ENCODE data around the gene SPO11.

Gene SPO11

GRCh38 chr20:57389695-57390603 is 60.3 kb downstream of the SPO11 start:
- TF ChIP-seq CTCF (IDR thresholded peaks at IDR 0.05; ENCODE audit: low read depth, low read length) (no peak), EZH2phosphoT487 (IDR thresholded peaks at IDR 0.05; ENCODE audit: low read depth) (no peak)
- H3K36me3 ChIP-seq (replicated peaks; ENCODE audit: low read depth, low read length): peaks cover 30% of the 10 kb centered on the region
- H3K79me2 ChIP-seq (ENCODE audit: low read length): peaks cover 37% of the 10 kb centered on the region
- peaks cover 30% of the 10 kb centered on the region for H4K20me1 ChIP-seq (ENCODE audit: insufficient read depth, low read length)
- peak overlapping the region; percentile 83 for H3K27ac ChIP-seq (ENCODE audit: low read length)
- H3K9ac ChIP-seq (ENCODE audit: low read length): peak overlapping the region; percentile 86
- H3K9me3 ChIP-seq (ENCODE audit: insufficient read depth, low read length): no peaks in the 10 kb centered on the region
- peak overlapping the region; percentile 58 for H2AFZ ChIP-seq (ENCODE audit: low read depth, low read length)
- H3K4me3 ChIP-seq (ENCODE audit: low read length): peak overlapping the region; percentile 76
- H3K4me1 ChIP-seq (ENCODE audit: low read length): peaks cover 43% of the 10 kb centered on the region
- H3K4me2 ChIP-seq (ENCODE audit: low read length): peak overlapping the region; percentile 99
- no peaks in the 10 kb centered on the region for H3K27me3 ChIP-seq (ENCODE audit: low read depth, low read length)

- Histone ChIP-seq H3K27ac (ENCODE audit: low read length) (peak within 1 kb of the TSS; percentile 83), H3K9ac (ENCODE audit: low read length) (peak within 1 kb of the TSS; percentile 96), H3K4me2 (ENCODE audit: low read length) (peak within 1 kb of the TSS; percentile 99), H3K9me3 (ENCODE audit: insufficient read depth, low read length) (no peaks in the 10 kb centered on the region), H4K20me1 (ENCODE audit: insufficient read depth, low read length) (peaks cover 39% of the 10 kb centered on the region), H3K79me2 (ENCODE audit: low read length) (peaks cover 45% of the 10 kb centered on the region), H3K36me3 (replicated peaks; ENCODE audit: low read depth, low read length) (peaks cover 39% of the 10 kb centered on the region), H3K27me3 (ENCODE audit: low read depth, low read length) (no peaks in the 10 kb centered on the region), H3K4me1 (ENCODE audit: low read length) (peaks cover 52% of the 10 kb centered on the region), H3K4me3 (ENCODE audit: low read length) (peak within 1 kb of the TSS; percentile 88), H2AFZ (ENCODE audit: low read depth, low read length) (peak within 1 kb of the TSS; percentile 58; the same call in 1 of the 2 replicates)
- TF ChIP-seq EZH2phosphoT487 (IDR thresholded peaks at IDR 0.05; ENCODE audit: low read depth) (no peak), CTCF (IDR thresholded peaks at IDR 0.05; ENCODE audit: low read depth, low read length) (no peak)
Measured at GRCh38 chr20:57390604-57391438, 61.2 kb downstream of the SPO11 start, which contains the start of gene RBM38. TSS of gene RBM38 (plus strand) at chr20:57391396. CDS start at chr20:57391582, 186 bp downstream.

- peaks cover 48% of the 10 kb centered on the region for H4K20me1 ChIP-seq (ENCODE audit: insufficient read depth, low read length)
Measured at GRCh38 chr20:57391439-57392301, 62.1 kb downstream of the SPO11 start.

More at GRCh38 chr20:57391439-57392301, 62.1 kb downstream of the SPO11 start:
- peak overlapping the region; percentile 88 for H3K4me3 ChIP-seq (ENCODE audit: low read length)
- H3K79me2 ChIP-seq (ENCODE audit: low read length): peaks cover 54% of the 10 kb centered on the region
- H3K4me2 ChIP-seq (ENCODE audit: low read length): peak overlapping the region; percentile 99
- peaks cover 61% of the 10 kb centered on the region for H3K4me1 ChIP-seq (ENCODE audit: low read length)
- H3K9ac ChIP-seq (ENCODE audit: low read length): peak overlapping the region; percentile 96
- no peaks in the 10 kb centered on the region for H3K9me3 ChIP-seq (ENCODE audit: insufficient read depth, low read length)
- peak overlapping the region; percentile 78 for H3K27ac ChIP-seq (ENCODE audit: low read length)
- H2AFZ ChIP-seq (ENCODE audit: low read depth, low read length): no peak overlapping the region
- TF ChIP-seq EZH2phosphoT487 (IDR thresholded peaks at IDR 0.05; ENCODE audit: low read depth) (no peak), CTCF (IDR thresholded peaks at IDR 0.05; ENCODE audit: low read depth, low read length) (no peak)
- H3K27me3 ChIP-seq (ENCODE audit: low read depth, low read length): no peaks in the 10 kb centered on the region
- H3K36me3 ChIP-seq (replicated peaks; ENCODE audit: low read depth, low read length): peaks cover 47% of the 10 kb centered on the region
